NB4 (cell line): ENCODE data around the gene SCAP.

Experiments used
- POLR2A ChIP-seq: IDR thresholded peaks from 2 replicates; pipeline ENCODE4 v1.6.1; 2011; ENCODE audit warnings: mild to moderate bottlenecking; ENCODE audit not compliant: insufficient read length; ENCODE audit errors: extremely low read depth
- TF ChIP-seq, protein P1 (sequence below): IDR thresholded peaks from one replicate; pipeline ENCODE4 v1.5.1; 2012; ENCODE audit warnings: low read depth, low read length

DNA sequence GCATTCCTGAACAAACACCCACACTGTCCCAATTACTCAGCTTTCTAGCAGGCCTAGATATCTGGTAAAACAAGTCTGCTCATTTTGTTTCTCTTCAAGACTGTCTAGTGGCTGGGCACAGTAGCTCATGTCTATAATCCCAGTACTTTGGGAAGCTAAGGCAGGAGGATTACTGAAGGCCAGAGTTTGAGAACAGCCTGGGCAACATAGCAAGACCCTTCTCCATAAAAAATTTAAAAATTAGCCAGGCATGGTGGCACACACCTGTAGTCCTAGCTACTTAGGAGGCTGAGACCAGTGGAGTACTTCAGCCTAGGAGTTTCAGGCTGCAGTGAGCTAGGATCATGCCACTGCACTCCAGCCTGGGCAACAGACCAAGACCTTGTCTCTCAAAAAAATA is 101.2 kb downstream of the SCAP start:
- no peak for TF ChIP-seq POLR2A
- TF ChIP-seq, protein P1, sequence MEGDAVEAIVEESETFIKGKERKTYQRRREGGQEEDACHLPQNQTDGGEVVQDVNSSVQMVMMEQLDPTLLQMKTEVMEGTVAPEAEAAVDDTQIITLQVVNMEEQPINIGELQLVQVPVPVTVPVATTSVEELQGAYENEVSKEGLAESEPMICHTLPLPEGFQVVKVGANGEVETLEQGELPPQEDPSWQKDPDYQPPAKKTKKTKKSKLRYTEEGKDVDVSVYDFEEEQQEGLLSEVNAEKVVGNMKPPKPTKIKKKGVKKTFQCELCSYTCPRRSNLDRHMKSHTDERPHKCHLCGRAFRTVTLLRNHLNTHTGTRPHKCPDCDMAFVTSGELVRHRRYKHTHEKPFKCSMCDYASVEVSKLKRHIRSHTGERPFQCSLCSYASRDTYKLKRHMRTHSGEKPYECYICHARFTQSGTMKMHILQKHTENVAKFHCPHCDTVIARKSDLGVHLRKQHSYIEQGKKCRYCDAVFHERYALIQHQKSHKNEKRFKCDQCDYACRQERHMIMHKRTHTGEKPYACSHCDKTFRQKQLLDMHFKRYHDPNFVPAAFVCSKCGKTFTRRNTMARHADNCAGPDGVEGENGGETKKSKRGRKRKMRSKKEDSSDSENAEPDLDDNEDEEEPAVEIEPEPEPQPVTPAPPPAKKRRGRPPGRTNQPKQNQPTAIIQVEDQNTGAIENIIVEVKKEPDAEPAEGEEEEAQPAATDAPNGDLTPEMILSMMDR = no peak
